GM18873 (cell line): ENCODE data around the gene KIRREL2.
"Not testable (repeated sequence)": the region's sequence is repeated elsewhere in the genome, so short reads cannot be mapped to it uniquely, and the experiment has no call there.

ENCODE experiments used
- ATAC-seq: cut with Tn5 transposase; IDR thresholded peaks from one replicate; pipeline ENCODE4 v1.9.1; 2021; ENCODE audit warnings: mild to moderate bottlenecking, moderate library complexity, moderate number of reproducible peaks; ENCODE audit not compliant: unreplicated experiment, low FRiP score

Gene KIRREL2

DNA sequence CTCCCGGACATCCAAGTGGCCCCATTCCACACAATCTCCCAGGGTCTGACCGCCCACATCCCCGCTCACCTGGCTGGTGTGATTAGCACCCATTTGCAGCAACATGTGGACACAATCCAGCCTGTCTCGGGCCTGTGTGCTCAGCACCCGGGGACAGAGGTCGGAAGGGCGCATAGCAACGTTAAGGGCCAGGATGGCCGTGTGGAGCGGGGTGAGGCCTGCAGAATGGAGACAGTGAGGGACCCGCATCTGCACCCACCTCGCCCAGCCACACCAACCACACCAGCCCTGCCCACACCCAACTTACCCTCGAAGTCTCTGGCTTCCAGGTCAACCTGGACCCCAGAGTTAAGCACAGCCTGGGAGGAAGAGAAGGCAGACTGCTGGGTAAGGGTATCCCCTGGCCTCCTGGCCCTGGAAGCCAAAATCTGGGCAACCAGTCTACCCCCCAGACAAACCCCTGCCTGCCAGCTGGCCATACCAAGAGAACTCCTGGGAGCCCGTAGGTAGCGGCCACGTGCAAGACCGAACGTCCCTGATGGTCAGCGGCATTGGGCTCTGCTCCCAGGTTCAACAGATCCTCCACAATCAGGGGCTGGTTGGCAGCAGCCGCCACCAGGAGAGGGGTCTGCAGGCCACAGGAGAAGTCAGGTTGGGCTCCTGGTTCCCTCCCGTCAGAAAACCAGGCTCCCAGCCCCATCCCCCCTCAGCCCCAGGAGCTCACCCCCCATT, 39.4 kb downstream of the KIRREL2 start:
- ATAC-seq, result no peak

DNA sequence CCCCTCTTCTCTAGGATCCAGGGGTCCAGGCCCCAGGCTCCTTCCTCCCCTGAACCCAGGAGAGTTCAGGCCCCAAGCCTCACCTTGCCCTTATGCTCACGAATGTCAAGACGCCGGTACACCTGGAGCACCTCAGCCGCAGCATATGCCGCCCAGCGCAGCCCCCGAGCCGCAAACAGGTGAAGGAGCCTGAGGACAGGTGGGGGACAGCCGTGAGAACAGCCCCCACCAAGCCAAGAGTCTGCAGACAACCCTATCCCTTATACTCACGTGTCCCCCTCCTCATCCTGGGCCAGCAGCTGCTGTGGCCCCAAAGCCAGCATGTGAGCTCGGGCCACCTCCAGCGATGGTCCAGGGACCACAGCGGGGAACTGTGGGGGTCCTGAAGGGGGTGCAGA, 39.9 kb downstream of the KIRREL2 start:
- ATAC-seq, result no peak

- no peak for ATAC-seq
These were observed 41.2 kb downstream of the KIRREL2 start for GRCh38 chr19:35897706-35898451.

DNA sequence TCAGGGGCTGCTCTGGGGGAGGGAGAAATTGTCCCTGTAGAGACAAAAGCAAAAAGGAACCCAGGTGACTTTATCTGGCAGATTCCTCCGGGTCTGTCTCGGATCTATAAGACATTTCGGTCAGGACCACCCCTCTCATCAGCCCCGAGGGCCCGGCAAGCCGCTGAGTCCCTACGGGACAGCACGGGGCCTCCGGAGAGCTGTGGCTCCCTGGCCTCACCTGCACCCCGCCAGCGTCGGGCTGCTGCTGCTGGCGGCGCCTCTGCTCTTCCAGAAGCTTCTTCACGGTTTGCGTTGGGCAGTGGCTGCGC, 41.7 kb downstream of the KIRREL2 start:
- no peak for ATAC-seq

DNA sequence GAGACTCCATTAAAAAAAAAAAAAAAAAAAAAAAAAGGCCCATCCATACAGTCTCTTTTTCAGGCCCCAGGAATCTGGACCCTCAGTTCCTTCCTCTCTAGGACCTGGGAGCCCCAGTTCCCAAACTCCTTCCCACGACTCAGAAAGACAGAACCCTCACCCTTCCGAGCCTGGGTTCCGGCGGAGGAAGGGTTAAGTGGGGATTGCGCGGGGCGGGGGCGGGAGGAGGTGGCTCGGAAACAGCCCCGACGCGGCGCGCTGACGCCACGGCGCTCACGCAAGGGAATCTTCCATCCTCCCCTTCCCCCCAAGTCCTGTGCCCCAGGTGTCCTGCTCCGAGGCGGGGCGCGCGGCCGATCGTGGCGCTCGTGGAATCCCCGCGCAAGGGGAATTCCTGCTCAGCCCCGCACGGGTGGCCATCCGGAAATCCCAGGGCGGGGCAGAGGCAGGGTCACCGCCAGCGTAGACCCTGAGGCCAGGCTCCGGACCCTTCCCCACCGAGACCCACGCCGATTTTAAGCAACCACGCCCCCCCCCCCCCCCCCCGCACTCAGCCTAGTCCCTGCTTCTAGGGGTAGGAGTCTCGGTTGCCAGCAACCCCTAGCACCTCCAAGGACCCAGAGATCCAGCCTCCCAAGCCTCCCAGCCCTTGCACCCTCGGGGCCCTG, 43.0 kb downstream of the KIRREL2 start:
- peak; percentile 28 for ATAC-seq

GRCh38 chr19:35901055-35901644, 44.4 kb downstream of the KIRREL2 start:
- no peak for ATAC-seq

GRCh38 chr19:35901854-35902661, 45.3 kb downstream of the KIRREL2 start, which contains the start of gene HCST:
HCST (plus strand) TSS chr19:35902529; CDS start chr19:35902594, 65 bp downstream.
- ATAC-seq, result no peak

DNA sequence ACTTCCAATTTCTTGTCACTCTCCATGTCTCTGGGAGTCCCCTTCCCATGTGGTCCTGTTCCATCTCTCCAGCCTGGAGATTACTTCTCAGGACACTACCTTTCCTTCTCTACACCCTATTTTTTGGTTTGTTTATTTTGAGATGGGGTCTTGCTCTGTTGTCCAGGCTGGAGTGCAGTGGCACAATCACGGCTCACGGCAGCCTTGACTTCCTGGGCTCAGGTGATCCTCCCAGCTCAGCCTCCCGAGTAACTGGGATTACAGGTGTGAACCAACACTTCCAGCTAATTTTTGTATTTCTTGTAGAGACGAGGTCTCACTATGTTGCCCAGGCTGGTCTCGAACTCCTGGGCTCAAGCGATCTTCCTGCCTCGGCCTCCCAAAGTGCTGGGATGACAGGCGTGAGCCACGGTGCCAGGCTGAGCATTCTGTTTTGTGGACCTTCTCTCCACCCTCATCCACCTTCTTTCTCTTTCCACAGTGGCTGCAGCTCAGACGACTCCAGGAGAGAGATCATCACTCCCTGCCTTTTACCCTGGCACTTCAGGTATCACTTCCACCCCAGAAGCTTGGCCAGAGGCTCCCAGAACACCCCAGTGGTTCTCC, 46.3 kb downstream of the KIRREL2 start:
- no peak for ATAC-seq

GRCh38 chr19:35903550-35904179, 47.0 kb downstream of the KIRREL2 start:
- ATAC-seq, result peak; percentile 37

- ATAC-seq, result no peak
These were observed 47.8 kb downstream of the KIRREL2 start for GRCh38 chr19:35904311-35905068.

- ATAC-seq, result no peak
These were observed 48.5 kb downstream of the KIRREL2 start for GRCh38 chr19:35905178-35905727.

DNA sequence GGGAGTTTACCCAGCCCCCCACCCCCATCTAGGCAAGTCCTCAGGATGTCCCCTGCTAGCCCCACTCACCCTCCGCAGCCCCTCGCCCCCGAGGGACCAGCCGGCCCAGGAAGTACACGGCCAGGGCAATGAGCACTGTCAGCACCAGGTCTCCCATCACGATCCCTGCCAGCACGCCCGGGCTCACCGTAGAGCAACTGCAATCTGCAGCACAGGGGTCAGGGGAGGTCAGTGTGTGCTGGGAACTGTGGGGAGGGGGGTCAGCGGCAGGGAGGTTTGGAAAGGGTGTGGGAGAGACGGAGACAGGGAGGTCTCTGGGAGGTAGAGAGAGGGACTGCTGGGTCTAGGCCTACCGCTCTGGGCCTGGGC, 50.6 kb downstream of the KIRREL2 start:
- ATAC-seq, result no peak

- ATAC-seq, result no peak
These were observed 51.3 kb downstream of the KIRREL2 start, which contains the start of gene TYROBP for GRCh38 chr19:35908010-35908441. TYROBP (minus strand) TSS chr19:35908295; CDS start chr19:35908228, 67 bp downstream.

DNA sequence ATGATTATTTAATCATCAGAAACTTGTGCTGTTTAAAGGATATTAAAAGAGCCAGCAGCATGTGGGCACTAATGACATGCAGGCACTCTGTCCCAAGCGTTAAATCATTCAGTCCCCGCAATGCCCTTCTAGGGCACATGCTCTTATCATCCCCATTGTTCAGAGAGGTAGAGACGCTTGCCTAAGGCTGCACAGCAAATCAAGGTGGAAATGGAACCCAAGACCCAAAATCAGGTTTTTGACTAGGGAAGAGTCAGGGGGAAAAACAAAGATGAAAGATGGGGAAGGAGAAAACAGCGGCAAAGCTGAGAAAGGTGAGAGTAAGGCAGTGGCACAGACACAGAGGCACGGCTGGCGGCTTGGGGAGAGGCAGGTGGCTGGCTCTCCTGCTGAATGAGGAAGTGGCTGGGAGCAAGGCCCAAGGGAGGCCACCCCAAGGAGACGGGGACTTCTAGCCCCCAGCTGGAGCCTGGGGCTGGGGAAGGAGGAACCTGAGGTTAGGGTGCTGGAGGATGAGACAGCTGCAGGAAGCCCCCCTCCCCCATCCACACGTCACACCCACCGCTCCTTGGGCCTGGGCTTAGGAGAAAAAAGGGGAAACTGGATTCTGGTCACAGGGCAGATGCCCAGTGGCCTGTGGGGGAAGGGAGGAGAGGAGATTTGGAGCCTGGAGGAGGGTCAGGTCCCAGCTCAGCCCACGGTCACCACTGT, 52.4 kb downstream of the KIRREL2 start:
- ATAC-seq, result no peak

DNA sequence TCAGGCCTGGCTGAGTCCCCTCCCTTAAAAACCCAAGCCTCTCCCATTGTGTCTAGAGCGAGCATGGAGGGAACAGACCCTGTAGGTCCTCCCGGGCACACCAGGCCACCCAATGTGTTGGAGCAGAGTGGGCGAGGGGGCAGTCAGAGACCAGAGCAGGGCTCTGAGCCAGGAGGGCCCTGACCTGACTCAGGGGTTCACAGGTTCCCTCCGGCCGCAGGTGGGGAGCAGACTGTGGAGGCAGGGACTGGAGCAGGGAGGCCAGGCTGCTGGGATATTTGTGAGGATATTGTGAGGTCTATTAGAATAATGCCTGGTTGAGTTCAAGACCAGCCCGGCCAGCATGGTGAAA, 52.9 kb downstream of the KIRREL2 start:
- ATAC-seq, result no peak

- ATAC-seq, result not testable (repeated sequence)
These were observed 53.6 kb downstream of the KIRREL2 start for GRCh38 chr19:35910355-35910754.

DNA sequence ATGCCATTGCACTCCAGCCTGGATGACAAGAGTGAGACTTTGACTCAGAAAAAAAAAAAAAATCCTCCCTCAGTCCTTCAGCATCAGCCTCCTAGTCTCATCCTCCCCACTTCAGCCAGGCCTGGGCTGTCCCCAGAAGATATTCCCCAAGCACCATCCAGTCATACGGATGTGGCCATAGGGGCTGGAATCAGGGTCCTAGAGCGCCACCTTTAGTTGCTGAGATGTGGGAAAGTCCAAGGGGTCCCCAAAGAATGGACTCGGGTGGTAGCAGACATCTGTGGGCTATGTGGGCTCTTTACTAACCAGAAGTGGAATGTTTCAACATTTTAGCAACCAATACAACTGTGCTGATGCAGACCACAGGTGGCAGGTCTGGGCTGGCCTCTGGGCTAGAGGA, 54.5 kb downstream of the KIRREL2 start:
- ATAC-seq, result no peak

GRCh38 chr19:35911790-35912189, 55.1 kb downstream of the KIRREL2 start:
- ATAC-seq, result no peak
